ENCODE measurements around the gene POLQ.

- TF ChIP-seq, protein P1, sequence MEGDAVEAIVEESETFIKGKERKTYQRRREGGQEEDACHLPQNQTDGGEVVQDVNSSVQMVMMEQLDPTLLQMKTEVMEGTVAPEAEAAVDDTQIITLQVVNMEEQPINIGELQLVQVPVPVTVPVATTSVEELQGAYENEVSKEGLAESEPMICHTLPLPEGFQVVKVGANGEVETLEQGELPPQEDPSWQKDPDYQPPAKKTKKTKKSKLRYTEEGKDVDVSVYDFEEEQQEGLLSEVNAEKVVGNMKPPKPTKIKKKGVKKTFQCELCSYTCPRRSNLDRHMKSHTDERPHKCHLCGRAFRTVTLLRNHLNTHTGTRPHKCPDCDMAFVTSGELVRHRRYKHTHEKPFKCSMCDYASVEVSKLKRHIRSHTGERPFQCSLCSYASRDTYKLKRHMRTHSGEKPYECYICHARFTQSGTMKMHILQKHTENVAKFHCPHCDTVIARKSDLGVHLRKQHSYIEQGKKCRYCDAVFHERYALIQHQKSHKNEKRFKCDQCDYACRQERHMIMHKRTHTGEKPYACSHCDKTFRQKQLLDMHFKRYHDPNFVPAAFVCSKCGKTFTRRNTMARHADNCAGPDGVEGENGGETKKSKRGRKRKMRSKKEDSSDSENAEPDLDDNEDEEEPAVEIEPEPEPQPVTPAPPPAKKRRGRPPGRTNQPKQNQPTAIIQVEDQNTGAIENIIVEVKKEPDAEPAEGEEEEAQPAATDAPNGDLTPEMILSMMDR (conservative IDR thresholded peaks at IDR 0.05; ENCODE audit: low read depth, low read length) = peak; percentile 23; the same call in 1 of the 2 replicates
- no peak for TF ChIP-seq NFE2L2 (IDR thresholded peaks at IDR 0.05; ENCODE audit: low read depth, low read length)
Observed at GRCh38 chr3:121493431-121493830, 52.4 kb downstream of the POLQ start.

All from IMR-90 (cell line).